Ureter (tissue), 1 donor: ENCODE measurements around the gene TECTA. TPM values are rescaled to one million over a fixed set of nuclear protein-coding genes. Genes with fewer than 3 reads are reported as not detected.
A peak's percentile ranks its signal among the peaks of the same experiment; 100 is the strongest.
"Not testable (repeated sequence)": the region's sequence is repeated elsewhere in the genome, so short reads cannot be mapped to it uniquely, and the experiment has no call there.

Experiments
- DNase-seq: peaks from one replicate; pipeline ENCODE4 v3.0.0-alpha.2; 2020; ENCODE audit warnings: low spot score
- total RNA-seq: library from RNA; stranded (reverse); gene quantifications from one replicate; pipeline ENCODE4 v1.2.4, GENCODE V29; 2023
- donor health status: DM: yes; HTN: yes; CAD: no.

TECTA gene
- total RNA-seq, 1 donor from 2014 or later: 0.83 TPM

- no peak for DNase-seq
These were observed 10.8 kb upstream of the TECTA start for GRCh38 chr11:121090145-121090721.

GRCh38 chr11:121091492-121092152 lies 9.4 kb upstream of the TECTA start:
- no peak for DNase-seq

DNA sequence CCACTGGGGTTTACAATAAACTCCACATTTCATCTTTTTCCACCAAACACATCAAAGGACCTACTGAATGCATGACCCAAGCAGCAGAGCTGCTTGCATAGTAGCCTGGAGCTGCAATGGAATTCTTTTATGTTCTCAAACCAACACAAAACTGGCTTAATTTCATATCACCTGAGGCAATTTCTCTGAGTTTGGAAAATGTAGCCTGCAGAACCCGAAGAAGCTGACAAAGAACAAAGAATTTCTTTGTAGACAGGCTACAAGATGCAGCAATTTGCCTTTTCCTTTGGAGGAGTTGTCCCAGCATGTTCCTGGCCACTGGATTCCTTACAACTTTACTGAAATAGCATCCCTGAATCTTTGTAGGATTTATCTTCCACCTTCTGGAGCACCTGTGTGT lies 5.5 kb upstream of the TECTA start:
- DNase-seq: no peak

DNA sequence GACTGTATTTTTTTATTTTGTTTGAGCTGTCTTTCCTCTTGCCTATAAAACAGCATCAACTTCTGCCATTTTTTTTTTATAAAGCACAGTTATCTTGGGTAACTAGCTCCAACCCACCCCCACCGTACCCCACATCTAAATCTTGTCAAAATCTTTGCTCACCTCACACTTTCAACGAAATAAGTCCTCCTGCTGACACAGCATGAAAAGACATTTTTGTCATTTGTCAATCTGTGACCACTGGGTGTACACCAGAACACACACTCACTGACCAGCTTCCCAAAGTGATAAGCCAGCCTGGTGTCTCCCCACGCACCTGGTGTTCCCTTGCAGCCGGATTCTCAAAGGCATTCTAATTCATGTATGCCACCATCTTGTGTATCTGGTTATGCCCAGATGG lies 1.7 kb upstream of the TECTA start:
- no peak for DNase-seq

DNA sequence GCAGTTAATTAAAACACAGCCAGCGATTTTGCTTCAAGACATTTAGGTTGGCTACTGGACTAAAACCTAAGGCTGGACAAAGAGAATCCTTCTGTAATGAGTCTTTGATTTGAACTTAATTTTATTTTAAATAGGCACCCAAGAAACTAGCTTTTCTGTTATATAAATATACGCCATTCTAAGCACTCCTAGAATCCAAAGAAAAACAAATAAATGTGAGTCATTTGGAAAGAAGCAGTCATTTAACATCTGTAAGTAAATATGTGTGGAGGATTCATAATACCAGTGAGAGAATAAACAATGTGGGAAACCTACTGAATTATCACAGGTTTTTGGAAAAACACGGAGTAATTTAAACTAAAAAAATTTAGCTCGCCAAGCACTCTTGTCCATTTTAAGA lies 1.2 kb upstream of the TECTA start:
- no peak for DNase-seq

DNA sequence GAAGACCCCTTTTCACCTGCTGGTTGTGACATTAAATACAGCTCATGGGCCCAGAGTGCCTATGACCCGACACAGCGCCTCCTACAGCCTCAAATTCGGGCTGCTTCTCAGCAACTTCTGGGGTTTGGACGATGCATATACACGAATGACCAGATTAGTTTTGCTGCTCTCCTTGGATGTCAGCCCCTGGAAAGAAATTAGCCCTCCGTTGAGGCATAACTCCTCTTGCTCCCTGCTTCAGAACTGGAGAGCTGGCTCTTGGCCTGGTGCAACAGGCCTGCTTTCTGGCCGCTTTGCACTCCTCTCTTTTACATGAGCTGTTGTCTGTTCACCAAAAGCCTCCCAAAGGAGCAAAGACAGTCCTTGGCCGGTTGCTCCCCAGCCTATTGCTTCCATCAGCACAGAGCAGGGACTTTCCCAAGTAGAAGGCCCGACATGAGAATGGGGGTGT lies 3.3 kb downstream of the TECTA start:
- DNase-seq: no peak

- no peak for DNase-seq
These were observed 4.0 kb downstream of the TECTA start for GRCh38 chr11:121105063-121105480.

GRCh38 chr11:121105481-121106195 lies 4.6 kb downstream of the TECTA start:
- no peak for DNase-seq

- DNase-seq: no peak
These were observed 5.8 kb downstream of the TECTA start for GRCh38 chr11:121106812-121107211.

GRCh38 chr11:121108413-121108812 lies 7.4 kb downstream of the TECTA start:
- DNase-seq: no peak

GRCh38 chr11:121109471-121109870 lies 8.4 kb downstream of the TECTA start:
- no peak for DNase-seq

- no peak for DNase-seq
These were observed 9.0 kb downstream of the TECTA start for GRCh38 chr11:121109916-121110586.

DNA sequence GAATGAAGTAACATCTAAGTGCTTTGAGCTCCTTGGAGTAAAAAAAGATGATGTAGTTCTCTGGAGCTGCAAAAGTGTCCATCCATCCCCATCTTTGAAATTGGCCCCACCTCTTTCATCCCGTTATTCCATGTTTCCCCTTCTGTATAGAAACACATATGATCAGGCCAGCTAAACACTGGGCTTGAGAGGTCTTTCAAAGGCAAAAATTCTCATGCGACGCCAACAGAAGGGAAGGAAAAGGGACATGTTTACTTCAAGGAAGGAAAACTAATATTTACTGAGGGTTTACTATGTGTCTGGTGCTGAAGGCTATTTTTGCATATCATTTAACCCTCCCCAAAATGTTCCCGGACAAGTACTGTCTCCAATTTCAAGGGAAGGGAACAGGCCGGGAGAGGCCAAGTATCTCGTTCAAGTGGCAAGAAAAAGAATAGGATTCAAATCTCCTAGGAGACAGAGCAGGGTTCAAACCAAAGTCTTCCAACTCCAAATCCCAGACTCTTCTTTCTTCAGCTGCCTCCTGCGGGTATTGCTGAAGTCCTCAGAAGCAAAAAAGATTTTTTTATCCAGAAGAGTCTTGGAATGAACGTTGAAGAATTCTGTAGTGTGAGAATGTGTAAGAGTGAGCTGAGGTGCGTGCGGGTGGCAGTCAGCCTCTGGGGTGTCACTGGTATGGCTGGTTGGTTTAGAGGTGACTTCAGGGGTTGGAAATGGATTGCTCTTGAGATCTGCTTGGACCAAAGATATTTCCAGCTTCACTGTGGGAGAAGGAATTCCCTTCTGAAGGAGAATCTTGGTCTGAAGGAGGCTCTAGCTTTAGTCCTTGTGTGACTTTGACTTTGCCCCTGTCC lies 10.1 kb downstream of the TECTA start:
- DNase-seq: no peak

- peak; percentile 71 for DNase-seq
These were observed 11.7 kb downstream of the TECTA start for GRCh38 chr11:121112498-121113455.

DNA sequence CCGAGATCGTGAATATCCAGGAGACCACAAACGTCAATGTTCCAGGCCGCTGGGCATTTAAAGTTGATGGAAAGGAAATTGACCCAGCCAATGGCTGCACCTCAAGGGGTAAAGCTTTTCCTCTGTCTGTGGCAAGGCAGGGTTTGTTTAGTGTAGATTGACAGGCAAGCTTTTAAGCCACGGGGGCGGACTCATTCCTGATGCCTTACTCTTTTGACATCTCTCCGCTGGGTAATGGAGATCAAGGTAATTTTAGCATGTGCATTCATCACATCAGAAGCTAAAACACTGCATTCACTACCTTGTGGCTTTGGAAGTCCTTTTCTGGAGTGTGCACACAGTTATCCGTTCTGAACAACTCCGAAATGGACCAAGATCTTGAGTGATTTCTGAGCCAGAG lies 12.6 kb downstream of the TECTA start:
- DNase-seq: no peak

- DNase-seq: not testable (repeated sequence)
These were observed 14.0 kb downstream of the TECTA start for GRCh38 chr11:121115024-121115423.

- DNase-seq: no peak
These were observed 16.7 kb downstream of the TECTA start for GRCh38 chr11:121117788-121118187.

DNA sequence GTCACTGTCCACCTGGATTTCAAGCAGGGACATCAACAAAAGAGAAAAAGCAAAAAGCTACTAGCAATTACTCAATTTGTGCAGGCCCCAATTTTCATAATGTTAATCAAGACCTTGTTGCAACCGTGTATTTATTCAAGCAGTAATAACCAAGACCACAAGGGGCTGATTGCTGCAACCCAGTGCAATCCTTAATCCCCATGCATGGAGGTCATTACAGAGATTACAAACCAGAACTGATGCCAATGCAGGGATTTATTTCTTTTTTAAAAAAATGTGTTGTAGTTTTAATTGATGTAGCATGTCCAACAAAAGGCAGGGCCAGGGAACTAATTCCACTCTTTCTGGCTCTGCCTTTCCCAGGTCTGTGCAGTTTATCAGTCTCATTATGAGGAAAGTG lies 18.4 kb downstream of the TECTA start:
- DNase-seq: no peak

DNA sequence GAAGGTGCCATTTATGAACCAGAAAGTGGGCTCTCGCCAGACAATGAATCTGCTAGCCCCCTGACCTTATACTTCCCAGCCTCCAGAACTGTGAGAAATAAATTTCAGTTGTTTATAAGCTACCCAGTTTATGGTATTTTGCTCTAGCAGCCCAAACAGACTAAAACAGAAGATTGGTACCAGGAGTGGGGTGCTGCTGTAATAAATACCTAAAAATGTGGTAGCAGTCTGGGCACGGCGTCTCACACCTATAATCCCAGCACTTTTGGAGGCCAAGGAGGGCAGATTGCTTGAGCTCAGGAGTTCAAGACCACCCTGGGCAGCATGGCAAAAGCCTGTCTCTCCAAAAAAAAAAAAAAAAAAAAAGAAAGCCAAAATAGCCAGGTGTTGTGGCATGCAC lies 21.3 kb downstream of the TECTA start:
- DNase-seq: no peak

DNA sequence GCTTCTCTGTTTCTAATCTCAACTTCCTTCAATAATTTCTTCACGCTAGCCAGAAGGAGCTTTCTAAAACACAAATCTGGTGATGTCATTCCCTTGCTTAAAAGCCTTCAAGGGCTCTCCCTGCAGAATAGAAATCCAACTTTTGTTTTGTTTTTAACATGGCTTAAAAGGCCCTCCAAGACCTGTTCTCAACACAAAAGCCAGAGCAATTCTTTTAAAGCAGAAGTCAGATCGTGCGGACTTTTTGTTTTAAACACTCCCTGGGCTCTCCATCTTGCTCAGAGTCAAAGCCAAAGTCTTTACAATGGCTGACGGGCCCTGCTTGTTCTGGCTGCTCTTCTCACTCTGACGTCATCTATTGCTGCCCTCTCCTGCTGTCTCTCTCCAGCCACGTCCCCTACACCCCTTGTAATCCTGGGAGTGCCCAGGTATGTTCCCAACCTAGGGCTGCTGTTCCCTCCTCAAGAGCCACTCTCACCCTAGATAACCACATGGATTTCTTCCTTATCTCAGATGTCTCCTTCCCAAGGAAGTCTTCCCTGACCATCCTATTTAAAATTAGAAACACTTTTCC lies 22.5 kb downstream of the TECTA start:
- DNase-seq: no peak
